GM19035 (cell line): ENCODE data around the gene MCU.
"Not testable (repeated sequence)": the region's sequence is repeated elsewhere in the genome, so short reads cannot be mapped to it uniquely, and the experiment has no call there.

Source experiments
- ATAC-seq: cut with Tn5 transposase; IDR thresholded peaks from one replicate; pipeline ENCODE4 v1.9.1; 2021; ENCODE audit not compliant: unreplicated experiment

The MCU gene

DNA sequence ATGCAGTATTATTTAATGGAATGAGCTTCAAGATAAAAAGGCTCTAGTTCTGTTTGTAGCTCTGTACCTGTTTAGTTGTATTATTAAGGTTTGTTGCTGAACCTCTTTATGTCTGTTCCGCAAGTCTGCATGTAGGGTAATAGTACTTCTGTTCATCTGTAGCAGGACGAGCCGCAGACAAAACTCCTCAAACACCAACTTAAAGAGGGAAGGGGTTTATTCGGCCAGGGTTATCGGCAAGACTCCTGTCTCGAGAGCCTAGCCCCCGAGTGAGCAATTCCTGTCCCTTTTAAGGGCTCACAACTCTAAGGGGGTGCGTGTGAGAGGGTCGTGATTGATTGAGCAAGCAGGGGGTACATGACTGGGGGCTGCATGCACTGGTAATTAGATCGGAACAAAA is 67.0 kb downstream of the MCU start:
- ATAC-seq: not testable (repeated sequence)

DNA sequence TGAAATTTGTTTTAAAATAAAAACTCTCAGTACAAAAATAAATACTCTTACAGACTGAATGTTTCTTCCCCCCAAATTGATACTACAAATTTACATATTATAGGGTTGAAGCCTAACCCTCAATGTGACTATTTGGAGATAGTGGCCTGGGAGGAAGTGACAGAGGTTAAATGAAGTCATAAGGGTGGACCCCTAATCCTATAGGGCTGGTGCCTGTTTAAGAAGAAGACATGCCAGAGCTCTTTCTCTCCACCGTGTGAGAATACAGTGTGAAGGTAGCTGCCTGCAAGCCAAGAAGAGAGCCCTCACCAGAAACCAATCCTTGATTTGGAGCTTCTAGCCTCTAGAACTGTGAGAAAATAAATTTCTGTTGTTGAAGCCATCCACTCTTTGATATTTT is 67.6 kb downstream of the MCU start:
- no peak for ATAC-seq

- no peak for ATAC-seq
Measured at GRCh38 chr10:72761498-72761897, 69.6 kb downstream of the MCU start.

- no peak for ATAC-seq
Measured at GRCh38 chr10:72762042-72762441, 70.1 kb downstream of the MCU start.

DNA sequence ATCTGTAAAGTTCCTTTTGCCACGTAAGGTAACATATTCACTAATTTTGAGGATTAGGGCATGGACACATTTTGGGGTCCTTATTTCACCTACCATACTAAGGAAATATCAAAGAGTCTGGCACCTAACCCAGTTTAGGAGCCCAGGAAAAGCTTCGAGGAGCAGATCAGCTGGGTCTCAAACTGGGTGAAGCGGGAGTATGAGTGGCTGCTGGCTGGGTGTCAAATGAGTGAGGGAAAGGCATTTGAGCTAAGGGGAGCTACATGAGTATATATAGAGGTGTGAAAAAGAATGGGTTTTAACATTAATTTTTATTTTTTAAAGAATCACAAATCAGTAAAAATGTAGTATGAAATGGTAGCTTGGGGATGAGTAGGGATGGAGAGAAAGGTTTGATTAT is 71.3 kb downstream of the MCU start:
- no peak for ATAC-seq

DNA sequence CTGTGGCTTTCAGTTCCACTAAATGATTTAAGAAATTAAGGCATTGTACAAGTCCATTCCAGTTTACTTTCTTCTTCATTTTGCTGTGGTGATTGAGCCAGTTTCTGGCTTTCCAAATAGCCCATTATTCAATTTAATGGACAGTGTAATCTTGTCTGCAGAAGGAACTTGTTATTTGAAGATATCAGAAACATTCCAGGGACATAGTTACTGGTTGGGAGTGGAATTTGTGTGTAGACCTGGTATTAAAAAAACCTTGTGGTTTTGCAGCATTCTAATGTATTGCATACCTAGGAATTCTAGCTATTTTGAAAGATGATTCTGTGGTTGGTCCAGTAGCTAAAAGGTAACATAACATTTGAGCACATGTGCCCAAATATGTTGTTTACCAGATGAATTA is 72.2 kb downstream of the MCU start:
- no peak for ATAC-seq

GRCh38 chr10:72765051-72765745 is 73.3 kb downstream of the MCU start:
- no peak for ATAC-seq

- ATAC-seq: not testable (repeated sequence)
Measured at GRCh38 chr10:72771195-72771594, 79.3 kb downstream of the MCU start.

DNA sequence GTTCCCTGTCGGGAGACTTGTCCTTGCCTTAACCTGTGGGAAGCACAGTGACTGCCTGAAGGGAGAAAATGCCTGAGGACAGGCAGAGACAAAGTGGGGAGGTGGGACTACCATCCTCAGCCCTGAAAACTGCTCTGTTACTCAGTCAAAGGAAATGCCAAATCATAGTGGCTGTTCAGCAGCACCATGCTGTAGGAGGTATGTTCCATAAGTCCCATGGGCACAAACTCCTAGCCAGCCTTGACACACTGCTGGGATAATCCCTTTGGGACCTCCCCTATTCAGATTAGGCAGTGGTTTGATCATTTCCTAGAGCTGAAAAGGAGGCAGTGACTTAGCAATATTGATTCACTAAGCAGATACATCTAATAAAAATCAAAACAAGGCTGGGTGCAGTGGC is 80.1 kb downstream of the MCU start:
- no peak for ATAC-seq

- ATAC-seq: no peak
Measured at GRCh38 chr10:72779874-72780273, 87.9 kb downstream of the MCU start.

- ATAC-seq: no peak
Measured at GRCh38 chr10:72782649-72783330, 90.8 kb downstream of the MCU start.

DNA sequence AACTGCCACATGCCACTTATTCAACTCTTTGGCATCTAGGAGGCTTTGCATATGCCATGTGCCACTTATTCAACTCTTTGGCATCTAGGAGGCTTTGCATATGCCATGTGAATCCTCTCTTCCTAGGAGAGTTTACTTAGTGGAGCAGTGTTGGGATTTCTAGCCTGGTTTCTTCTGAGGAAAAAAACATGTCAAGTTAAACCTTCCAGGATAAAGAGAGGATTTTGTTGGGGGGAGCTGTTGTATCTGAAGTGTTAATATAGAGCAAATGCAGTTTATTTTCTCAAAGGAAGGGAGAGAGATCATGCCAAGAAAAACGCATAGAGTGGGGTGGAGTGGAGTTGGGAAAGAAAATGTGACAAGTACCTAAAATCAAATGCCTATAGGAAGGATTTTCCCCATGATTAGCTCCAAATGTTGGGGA is 91.5 kb downstream of the MCU start:
- ATAC-seq: no peak

DNA sequence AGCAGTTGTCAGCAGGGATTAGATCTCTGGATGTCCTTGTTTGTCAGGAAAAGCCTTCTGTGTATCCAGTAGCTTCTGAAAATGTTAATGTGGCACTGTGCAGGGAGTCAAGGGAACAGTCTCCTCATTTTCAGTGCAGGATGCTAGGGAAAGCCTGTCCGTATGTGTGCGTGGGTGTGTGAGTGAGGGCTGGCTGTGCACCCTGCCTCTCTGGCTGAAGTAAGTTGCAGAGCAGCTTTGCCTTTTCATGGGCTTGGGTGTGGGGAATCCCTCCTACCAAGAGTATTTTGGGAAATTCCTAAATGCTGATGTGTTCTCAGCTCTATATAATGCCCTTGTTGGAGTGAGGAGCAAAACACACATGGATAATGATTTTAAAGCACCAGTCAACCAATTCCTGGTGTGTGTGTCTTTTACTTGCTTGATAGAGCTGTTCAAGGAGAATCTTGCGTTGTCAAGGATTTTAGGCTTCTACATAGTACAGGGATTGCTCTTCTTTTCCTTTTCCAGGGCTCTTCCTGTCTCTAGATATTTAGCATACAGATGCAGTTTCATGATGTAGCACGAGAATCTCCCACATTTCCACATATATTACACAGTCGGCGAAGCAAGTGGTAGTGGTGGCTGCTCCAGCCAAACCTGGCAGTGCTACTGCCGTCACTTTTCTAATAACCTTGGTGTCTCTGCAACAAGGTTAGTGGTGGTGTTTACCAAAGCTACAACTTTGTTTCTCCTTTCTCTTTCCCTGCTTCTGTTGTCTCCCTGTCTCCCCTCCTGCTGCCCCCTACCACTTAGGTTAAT is 92.8 kb downstream of the MCU start:
- ATAC-seq: no peak

GRCh38 chr10:72785409-72785808 is 93.5 kb downstream of the MCU start:
- ATAC-seq: no peak

DNA sequence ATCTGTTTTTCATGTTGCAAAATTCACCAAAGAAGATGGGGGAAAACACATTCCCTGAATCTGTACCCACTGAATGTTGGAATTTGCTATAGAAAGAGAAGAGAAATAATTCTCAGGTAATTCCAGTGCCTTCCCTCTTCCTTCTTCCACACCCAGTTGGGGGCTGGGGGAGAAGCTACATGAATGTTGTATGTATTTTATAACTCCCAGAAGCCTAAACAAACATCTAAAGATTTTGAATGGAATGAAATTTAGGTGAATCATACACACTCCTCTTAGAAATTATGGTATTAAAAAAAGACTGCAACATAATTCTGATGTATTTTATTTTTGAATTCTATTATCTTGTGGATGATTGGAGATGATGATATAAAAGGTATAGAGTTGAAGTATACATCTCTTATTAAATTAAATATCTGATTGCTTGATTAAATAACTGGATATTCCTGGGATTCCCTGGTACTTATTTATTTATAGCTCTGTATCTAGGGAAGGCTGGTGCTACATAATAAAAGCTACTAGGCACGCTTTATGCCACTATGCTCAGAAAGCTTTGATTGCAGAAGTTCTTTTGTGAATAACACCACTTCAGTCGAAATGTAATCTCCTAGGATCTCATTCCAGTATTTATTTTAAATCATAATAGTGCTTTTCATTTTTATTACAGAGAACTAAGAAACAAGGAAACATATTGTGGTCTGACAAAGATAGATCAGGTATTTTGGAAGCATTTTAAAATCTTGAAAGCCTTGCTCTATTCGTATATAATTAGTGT is 98.5 kb downstream of the MCU start:
- ATAC-seq: no peak

GRCh38 chr10:72792288-72792687 is 100.3 kb downstream of the MCU start:
- no peak for ATAC-seq

- no peak for ATAC-seq
Measured at GRCh38 chr10:72793752-72794151, 101.8 kb downstream of the MCU start.

DNA sequence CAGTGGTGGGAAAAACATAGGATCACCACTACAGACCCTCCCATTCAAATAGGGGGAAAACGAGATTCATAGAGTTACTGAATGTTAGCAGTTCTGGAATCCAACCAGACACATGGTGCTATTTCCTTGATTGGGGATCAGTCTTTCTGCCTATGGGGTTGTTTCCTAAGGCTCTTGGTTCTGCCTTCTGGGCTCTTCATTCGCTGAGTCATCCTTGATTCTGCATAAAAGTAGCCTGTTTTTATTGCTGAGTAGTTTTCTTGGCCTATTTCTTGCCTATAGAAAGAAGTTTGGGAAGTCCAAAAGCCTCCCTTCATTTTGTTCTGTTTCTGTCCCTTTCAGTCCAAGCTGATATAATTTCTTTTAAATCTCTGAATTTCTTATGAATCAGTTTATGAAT is 102.3 kb downstream of the MCU start:
- ATAC-seq: no peak

DNA sequence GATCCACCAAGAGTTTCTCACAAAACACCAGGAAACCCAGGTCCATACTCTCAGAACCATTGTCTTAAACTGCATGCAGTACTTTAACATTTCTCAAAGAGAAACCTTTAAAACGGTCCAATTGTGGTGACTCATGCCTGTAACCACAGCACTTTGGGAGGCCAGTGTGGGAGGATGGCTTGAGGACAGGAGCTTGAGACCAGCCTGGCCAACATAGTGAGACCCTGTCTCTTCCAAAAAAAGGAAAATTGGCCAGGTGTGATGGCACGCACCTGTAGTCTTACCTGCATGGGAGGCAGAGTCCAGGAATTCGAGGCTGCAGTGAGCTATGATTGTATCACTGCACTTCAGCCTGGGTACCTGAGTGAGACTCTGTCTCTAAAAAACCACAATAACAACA is 104.1 kb downstream of the MCU start:
- no peak for ATAC-seq

GRCh38 chr10:72796538-72796937 is 104.6 kb downstream of the MCU start:
- no peak for ATAC-seq
